ACHN (cell line): ENCODE results near the gene LTBP4.
"Not testable (repeated sequence)": the region's sequence is repeated elsewhere in the genome, so short reads cannot be mapped to it uniquely, and the experiment has no call there.

Experiments
- DNase-seq: peaks from one replicate; pipeline ENCODE4 v3.0.0-alpha.2; 2015
- in situ Hi-C: cut with HindIII; loops from 2 replicates; pipeline ENCODE4 v1.10.0; 2017; ENCODE audit warnings: low sequenced_read_pairs, low pct_ligation_motif_present, low pct_unique_long_range_greater_than_20kb

Gene LTBP4

DNA sequence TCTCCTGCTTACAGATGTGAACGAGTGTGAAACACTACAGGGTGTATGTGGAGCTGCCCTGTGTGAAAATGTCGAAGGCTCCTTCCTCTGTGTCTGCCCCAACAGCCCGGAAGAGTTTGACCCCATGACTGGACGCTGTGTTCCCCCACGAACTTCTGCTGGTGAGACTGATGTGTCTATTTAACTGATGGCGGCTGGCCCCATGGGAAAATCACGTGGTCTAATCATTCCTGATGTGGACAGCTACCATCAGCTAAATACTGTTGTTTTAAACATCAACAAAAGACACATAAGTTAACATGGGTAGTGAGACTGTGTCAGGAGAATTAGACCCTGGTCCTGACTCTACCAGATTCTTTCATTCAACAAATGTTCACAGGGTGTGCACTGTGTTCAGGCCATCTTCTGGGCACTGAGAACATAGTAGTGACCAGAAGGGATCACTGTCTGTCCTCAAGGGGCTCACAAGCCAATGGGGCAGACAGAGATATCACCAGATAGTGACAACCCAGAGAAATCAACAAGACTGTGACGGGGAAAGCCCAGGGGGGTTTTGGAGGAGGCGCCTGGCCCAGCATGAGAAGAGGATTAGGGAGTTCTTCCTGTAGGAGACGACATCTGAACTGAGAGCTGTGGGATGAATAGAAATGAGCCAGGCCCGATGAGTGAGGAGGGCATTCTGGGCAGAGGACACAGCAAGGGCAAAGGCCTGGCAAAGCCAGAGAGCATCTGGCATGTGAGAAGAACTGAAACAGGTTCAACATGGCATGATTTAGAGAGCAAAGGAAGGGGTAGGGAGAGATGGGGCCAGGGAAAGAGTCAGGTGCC is 18.4 kb downstream of the LTBP4 start:
- in situ Hi-C loops, result no loop called here
- DNase-seq, result no peak

DNA sequence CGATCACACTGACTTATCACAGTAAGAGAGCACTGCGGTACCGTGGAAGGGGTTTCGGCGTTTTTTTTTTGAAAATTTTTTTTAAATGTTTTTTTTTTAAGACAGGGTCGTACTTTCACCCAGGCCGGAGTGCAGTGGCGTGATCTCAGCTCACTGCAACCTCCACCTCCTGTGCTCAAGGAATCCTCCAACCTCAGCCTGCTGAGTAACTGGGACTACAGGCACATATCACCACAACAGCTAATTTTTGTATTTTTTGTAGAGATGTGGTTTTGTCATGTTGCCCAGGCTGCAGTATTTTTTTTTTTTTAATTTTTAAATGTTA is 19.0 kb downstream of the LTBP4 start:
- in situ Hi-C loops, result no loop called here
- no peak for DNase-seq

DNA sequence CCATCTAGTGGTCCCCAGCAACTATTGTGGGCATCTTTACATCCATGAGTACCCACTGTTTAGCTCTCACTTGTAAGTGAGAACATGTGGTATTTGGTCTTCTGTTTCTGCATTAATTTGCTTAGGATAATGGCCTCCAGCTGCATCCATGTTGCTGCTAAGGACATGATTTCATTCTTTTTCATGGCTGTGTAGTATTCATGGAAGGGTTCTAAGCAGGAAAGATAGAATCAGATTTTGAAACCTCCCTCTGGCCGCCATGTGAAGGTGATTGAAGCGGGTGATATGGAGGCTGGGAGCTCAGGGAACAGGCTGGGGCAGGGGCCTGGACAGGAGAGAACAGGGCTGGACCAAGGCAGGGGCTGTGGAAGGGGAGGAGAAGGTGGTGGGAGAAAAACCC is 20.1 kb downstream of the LTBP4 start:
- in situ Hi-C loops, result no loop called here
- DNase-seq, result no peak

- in situ Hi-C loops, result no loop called here
- no peak for DNase-seq
Measured at GRCh38 chr19:40621966-40622772, 21.0 kb downstream of the LTBP4 start.

- in situ Hi-C loops, result no loop called here
- no peak for DNase-seq
Measured at GRCh38 chr19:40622773-40623075, 21.6 kb downstream of the LTBP4 start.

GRCh38 chr19:40623403-40624251 is 22.5 kb downstream of the LTBP4 start:
- DNase-seq, result no peak
- in situ Hi-C loops, result no loop called here

- in situ Hi-C loops, DNase-seq: not testable (repeated sequence)
Measured at GRCh38 chr19:40624369-40625153, 23.4 kb downstream of the LTBP4 start.

- DNase-seq, result no peak
- in situ Hi-C loops, result no loop called here
Measured at GRCh38 chr19:40625406-40626120, 24.4 kb downstream of the LTBP4 start.

DNA sequence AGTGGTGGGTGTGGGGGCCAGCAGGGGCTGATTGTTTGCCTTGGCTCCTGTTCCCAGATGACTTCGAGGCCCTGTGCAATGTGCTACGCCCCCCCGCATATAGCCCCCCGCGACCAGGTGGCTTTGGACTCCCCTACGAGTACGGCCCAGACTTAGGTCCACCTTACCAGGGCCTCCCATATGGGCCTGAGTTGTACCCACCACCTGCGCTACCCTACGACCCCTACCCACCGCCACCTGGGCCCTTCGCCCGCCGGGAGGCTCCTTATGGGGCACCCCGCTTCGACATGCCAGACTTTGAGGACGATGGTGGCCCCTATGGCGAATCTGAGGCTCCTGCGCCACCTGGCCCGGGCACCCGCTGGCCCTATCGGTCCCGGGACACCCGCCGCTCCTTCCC is 25.7 kb downstream of the LTBP4 start:
- in situ Hi-C loops, result no loop called here
- no peak for DNase-seq

GRCh38 chr19:40627486-40628279 is 26.5 kb downstream of the LTBP4 start:
- DNase-seq, result no peak
- in situ Hi-C loops, result no loop called here

DNA sequence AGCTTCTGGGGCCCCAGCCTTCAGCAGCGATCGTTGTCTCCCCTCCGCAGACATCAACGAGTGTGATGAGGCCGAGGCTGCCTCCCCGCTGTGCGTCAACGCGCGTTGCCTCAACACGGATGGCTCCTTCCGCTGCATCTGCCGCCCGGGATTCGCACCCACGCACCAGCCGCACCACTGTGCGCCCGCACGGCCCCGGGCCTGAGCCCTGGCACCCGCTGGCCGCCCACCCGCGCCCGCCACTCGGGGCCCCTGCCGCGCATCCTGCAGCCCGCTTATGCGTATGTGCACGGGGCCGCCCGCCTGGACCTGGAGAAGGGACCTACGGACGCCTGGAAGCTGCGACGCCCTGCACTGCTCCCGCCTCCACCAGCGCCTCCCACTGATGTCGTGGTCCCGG is 28.2 kb downstream of the LTBP4 start:
- in situ Hi-C loops, result no loop called here

DNA sequence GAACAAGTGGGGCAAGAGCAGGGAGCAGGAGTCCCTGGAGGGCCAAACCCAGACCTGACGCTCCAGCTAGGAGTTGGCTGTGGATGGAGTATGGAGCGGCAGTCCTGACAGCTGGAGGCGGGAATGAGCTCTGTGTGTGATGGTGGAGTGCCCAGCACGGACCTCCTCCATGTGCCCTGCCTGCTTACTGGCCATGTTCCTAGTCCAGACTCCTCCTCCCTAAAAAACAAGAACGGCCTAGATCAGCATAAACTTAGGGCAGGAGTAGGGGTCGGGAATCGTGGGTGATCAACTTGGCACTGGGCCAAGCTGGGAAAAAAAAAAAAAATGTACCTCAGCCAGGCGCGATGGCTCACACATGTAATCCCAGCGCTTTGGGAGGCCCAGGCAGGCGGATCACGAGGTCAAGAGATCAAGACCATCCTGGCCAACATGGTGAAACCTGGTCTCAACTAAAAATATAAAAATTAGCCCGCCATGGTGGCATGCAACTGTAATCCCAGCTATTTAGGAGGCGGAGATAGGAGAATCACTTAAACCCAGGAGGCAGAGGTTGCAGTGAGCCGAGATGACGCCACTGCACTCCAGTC is 29.5 kb downstream of the LTBP4 start:
- no peak for DNase-seq
- in situ Hi-C loops, result no loop called here

More for the DNA sequence above, 28.2 kb downstream of the LTBP4 start:
- DNase-seq, result no peak

DNA sequence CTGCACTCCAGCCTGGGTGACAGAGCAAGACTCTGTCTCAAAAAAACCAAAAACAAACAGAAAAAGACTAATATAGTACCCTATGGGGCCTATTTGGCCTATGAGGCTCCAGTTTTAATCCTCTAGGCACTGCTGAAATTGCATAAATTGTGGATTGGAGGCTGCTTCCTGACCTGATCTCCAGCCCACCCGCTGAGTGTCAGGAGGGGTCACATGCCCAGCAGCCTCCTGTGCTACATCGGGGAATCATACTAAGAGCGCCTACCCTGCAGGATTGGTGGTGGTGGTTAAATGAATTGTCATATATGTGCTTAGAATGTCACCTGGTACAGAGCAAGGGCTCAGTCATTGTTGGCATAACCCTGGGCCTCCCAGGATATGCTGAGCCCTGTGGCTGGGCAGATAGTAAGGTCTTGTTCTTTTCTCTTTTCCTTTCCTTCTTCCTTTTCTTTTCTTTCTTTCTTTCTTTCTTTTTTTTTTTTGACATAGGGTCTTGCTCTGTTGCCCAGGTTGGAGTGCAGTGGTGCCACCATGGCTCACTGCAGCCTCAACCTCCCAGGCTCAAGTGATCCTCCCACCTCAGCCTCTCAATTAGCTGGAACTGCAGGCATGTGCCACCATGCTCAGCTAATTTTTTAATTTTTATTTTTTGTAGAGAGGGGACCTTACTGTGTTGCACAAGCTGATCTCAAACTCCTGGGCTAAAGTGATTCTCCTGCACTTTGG is 31.3 kb downstream of the LTBP4 start:
- in situ Hi-C loops, result no loop called here
- no peak for DNase-seq

DNA sequence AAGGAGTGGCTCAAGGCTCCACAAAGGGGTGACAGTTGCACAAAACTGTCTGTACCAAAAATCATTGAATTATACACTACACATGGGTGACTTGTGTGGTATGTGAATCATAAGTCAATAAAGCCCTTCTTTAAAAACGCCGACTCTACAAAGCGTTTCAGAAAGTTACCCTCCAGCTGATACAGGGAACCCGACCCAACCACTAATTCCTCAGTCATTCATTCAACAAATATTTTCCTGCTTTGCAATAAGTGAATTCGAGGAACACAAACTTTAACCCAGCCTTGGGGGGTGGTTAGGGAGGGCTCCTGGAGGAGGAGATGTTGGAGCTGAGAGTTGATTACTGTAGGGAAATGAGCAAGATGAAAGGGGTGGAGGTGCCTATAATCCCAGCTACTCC is 32.0 kb downstream of the LTBP4 start:
- in situ Hi-C loops, result no loop called here
- no peak for DNase-seq

DNA sequence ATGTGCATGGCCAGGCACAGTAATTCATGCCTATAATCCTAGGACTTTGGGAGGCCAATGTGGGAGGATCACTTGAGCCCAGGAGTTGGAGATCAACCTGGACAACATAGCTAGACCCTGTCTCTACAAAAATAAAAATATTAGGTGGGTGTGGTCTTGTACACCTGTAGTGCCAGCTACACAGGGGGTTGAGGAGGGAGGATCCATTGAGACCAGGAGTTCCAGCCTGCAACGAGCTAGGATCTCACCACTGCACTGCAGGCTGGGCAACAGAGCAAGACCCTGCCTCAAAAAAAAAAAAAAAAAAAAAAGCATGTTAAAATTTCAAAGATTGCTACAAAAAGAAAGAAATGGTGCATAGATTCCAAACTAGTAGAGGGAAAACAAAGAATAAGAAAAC is 37.2 kb downstream of the LTBP4 start:
- DNase-seq, result no peak
- in situ Hi-C loops, result no loop called here

DNA sequence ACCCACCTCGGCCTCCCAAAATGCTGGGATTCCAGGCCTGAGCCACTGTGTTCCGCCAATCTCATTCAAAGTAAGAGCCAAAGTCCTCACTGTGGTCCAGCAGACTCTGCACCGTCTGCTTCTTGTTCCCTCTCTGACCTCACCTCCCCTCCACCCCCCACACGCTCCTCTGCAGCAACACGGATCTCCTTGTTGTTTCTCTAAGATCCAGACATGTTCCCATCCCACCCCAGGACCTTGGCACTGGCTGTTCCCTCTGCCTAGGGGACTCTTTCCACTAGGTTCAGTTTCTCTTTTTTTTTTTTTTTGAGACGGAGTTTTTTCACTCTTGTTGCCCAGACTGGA is 38.4 kb downstream of the LTBP4 start:
- in situ Hi-C loops, result no loop called here
- DNase-seq, result no peak
